Suprapubic skin (tissue), 4 donors: ENCODE measurements around the gene AMER3.

Source experiments
- CTCF ChIP-seq, 2 donors: fragments of 200-600 bp in 1 of 2; fragments of 450-650 bp in 1 of 2; sonication (generic) in 1 of 2; IDR thresholded peaks; one replicate each; pipeline ENCODE4 v1.5.1; 2016 to 2019; ENCODE audit warnings: antibody characterized with exemption in 2 of 2, mild to moderate bottlenecking in 1 of 2, moderate library complexity in 1 of 2
- EP300 ChIP-seq: sonication (generic); formaldehyde crosslinking; IDR thresholded peaks from one replicate; pipeline ENCODE4 v1.6.1; 2017; ENCODE audit warnings: antibody characterized with exemption
- POLR2AphosphoS5 ChIP-seq, 3 donors: sonication (generic); formaldehyde crosslinking; IDR thresholded peaks; one replicate each; pipeline ENCODE4 v1.6.1; 2017; ENCODE audit warnings: antibody characterized with exemption in 3 of 3

GRCh38 chr2:130764821-130765115 is 9.4 kb downstream of the AMER3 start:
- TF ChIP-seq POLR2AphosphoS5 (IDR thresholded peaks at IDR 0.05) (no peak), CTCF (IDR thresholded peaks at IDR 0.05) (no peak), EP300 (no peak)
